HG02840 (cell line): ENCODE data around the gene ADGRV1.

Source experiments
- ATAC-seq: cut with Tn5 transposase; IDR thresholded peaks from one replicate; pipeline ENCODE4 v1.9.1; 2021; ENCODE audit warnings: mild to moderate bottlenecking, moderate library complexity, moderate number of reproducible peaks; ENCODE audit not compliant: unreplicated experiment, low FRiP score

ADGRV1 gene

DNA sequence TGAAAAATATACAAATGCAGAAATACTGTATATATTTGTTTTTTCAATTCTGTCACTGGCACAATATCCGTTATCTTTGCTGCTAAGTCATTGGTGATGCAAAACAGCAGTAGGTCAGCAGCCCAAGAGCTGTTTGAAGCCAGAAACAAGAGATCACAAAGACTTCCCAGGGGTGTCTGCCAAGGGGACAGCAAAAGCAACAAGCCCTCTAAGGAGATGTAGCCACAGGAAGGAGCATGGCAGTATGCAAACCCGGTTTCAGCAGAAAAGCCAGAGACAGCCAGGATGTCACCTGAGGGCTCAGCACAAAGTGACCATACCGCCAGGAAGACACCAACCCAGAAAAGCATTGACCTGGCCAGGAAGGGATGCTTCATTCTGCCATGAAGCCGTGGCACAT lies 583.0 kb downstream of the ADGRV1 start:
- no peak for ATAC-seq

DNA sequence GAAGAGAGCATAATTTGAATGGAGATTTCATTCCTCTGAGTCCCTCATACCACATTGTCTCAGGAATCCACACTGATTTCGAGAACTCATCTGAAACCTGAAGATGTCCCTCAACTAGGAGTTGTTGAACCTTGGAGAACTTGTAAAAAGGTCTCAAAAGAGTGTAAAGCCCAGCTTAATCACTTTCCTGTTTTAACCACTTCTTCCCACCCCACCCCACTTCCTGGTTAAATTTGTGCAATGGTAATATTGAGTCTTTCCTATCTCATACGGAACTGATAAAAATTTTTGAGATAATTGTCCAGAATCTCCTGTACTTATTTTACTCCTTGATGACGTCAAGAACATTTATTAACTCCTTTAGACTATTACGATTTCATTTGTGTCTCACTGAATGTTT lies 583.8 kb downstream of the ADGRV1 start:
- no peak for ATAC-seq

- no peak for ATAC-seq
Measured at GRCh38 chr5:91142819-91143218, 584.2 kb downstream of the ADGRV1 start.

- ATAC-seq, result no peak
Measured at GRCh38 chr5:91143840-91144239, 585.2 kb downstream of the ADGRV1 start.

DNA sequence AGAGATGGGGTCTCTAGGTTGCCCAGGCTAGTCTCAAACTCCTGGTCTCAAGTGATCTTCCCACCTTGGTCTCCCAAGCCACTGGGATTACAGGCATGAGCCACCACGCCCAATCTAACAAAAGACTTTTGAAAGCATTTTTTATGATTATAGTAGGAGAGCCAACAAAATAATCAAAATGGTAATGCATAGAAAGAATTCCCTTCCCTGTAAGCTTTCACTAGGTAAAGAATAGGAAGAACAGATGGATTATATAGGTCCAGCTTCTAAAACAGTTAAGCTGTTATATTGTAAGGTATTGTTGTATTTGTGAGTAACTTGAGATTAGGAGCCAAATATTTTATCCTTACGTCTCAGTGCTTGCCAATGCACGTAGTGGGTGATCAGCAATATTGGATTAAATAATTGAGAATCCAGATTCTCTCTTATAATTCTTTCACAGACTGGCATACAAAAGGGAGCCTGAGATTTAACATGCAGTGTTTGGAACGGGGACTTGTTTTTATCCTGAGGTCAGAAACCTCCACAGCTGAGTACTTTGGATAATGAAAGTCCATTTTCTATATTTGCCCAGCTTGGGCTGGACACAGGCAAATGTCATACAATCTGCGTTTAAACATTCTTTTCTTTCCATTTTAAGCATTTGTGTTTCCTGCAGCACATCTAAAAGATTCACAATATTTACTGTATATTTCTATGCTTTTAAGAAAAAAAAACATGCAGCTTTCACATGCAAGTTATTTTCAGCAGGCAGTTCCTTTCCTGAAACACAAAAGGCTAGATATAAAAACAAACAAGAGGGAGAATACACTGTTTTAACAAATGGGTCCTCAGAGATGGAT lies 586.1 kb downstream of the ADGRV1 start:
- no peak for ATAC-seq

GRCh38 chr5:91145333-91145620 lies 586.7 kb downstream of the ADGRV1 start:
- no peak for ATAC-seq

- no peak for ATAC-seq
Measured at GRCh38 chr5:91146230-91146629, 587.6 kb downstream of the ADGRV1 start.

DNA sequence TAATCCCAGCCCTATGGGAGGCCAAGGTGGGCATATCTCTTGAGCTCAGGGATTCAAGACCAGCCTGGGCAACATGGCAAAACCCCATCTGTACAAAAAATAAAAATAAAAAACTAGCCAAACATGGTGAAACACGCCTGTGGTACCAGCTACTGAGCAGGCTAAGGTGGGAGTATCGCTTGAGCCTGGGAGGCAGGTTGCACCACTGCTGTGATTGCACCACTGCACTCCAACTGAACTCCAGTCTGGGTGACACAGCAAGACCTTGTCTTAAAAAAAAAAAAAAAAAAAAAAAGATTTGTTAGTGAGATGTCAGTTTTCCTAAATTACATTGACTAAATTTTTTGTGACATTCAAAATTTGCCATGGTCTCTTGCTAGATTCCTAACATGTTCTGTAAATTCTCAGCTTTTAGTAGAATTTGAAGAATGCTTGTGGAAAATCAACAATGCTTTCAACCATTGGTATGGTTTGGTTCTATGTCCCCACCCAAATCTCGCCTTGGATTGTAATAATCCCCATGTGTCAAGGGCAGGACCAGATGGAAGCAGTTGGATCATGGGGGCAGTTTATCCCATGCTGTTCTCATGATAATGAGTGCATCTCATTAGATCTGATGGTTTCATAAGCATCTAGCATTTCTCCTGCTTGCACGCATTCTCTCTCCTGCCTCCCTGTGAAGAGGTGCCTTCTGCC lies 588.5 kb downstream of the ADGRV1 start:
- ATAC-seq, result no peak

- ATAC-seq, result no peak
Measured at GRCh38 chr5:91150234-91150633, 591.6 kb downstream of the ADGRV1 start.

DNA sequence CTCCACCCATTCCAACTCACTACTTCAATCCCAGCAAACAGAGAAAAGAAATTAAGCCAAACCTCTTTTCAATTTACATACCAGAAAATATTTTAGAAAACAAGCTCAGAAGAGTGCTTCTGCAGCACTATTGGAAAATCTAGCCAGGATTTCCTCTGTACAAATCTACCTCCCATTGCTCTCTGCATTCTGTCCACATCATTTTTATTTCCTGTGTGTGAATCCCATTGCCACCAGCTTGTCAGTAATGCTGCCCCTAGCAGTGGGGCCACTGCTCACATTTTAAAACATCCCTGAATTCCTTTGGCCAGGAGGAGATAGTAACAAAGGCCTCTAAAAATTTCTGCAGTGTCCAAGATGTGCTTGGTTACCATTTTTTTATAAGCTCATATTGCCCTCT lies 592.0 kb downstream of the ADGRV1 start:
- ATAC-seq, result no peak

- ATAC-seq, result no peak
Measured at GRCh38 chr5:91151947-91152346, 593.4 kb downstream of the ADGRV1 start.

- no peak for ATAC-seq
Measured at GRCh38 chr5:91154338-91154737, 595.7 kb downstream of the ADGRV1 start.

- ATAC-seq, result no peak
Measured at GRCh38 chr5:91155274-91155673, 596.7 kb downstream of the ADGRV1 start.

DNA sequence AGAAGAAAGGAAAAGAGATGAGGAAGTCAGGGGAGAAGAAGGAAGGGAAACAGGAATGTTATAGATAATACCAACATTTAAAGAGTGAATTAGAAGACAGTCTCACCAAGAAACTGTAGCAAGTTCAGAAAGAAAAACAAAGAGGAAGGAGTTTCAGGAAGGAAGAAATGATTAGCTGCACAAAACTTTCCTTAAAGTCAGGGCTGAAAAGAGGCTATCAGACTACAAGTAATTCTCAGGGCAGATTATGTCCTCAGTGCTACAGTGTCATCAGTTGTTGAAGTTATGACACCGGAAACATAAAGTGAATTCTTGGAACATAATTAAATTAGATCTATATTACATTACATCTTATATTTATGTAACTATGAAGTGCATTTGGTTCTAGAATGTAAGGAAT lies 597.6 kb downstream of the ADGRV1 start:
- no peak for ATAC-seq

GRCh38 chr5:91158011-91158410 lies 599.4 kb downstream of the ADGRV1 start:
- ATAC-seq, result no peak

DNA sequence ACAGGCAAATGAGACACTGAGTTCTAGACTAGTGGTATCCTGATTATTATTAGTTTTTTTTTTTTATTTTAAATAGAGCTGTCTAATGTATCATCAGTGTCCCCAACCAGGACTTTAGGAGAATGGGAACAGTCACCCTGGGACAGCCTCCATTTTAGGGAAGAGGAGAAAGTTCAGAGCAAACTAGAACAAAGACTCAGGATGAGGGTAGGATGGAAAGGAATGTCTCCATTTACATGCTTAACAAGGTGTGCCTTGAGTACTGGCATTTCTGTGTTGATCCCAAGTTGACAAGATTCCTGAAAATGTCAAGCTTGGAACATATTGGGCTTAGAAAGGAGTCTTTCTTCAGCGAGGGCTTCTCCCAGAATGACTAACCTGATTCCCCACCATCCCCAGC lies 601.0 kb downstream of the ADGRV1 start:
- ATAC-seq, result no peak

GRCh38 chr5:91160714-91161285 lies 602.2 kb downstream of the ADGRV1 start:
- ATAC-seq, result no peak

DNA sequence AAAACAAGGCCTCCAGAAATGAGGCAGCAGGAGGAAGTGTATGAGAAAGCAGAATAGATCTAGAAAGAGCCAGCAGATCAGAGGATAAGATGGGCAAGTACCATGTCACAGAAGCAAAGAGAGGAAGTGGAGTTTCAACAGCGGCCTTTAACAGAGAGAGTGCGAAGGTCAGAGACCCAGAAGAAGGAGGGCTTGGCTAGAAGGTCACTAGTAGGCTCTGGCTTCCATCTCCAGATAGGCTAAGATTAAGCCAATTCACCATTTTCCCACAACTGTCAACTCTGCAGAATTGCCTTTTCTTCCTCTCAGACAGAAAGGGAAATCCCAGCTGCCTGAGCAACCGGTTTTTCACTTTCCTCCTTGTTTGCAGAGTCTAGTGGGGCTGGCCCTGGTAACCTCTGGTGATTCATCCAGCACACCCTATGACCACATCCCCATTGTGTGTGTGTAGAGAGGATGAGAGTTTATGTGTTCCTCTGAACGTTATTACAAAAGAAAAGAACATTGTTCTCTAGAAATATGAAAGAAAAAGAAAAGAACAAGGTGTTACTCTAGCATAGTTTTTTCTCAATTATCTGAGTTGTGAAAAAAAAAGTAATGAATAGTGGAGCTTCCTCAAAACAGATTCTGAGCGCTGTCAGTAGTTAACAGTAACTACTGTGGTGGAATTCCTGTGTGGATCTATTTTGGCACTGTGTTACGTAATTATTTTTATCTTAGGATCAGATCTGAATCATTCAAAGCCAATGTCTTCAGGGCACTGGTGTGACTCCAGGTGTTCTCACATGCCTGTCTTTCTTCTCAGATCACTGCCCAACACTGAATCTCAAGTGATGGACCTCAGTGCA lies 604.2 kb downstream of the ADGRV1 start:
- peak; percentile 99 for ATAC-seq

GRCh38 chr5:91164424-91164823 lies 605.8 kb downstream of the ADGRV1 start:
- no peak for ATAC-seq

- ATAC-seq, result no peak
Measured at GRCh38 chr5:91166059-91166807, 607.6 kb downstream of the ADGRV1 start.
